ENCODE measurements around the gene KRTAP21-2.

The KRTAP21-2 gene

DNA sequence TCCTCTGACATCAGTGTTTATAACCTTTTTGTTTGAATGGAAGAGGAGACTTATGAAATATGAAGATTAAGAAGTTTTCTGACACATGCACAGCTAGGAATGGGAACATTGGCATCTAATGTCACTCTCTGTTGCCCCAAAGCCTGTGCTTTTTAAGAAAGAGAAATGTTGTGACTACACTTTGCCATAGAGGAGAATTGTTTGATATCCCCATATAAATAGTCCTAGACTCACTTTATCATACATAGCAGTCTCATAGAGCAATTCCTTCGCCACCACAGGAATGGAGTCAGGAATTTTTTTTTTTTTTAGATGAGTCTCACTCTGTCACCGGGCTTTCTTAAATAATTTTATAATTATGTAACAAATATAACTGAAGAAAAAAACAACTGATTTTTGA, 30.0 kb downstream of the KRTAP21-2 start:
- H3K27me3 ChIP-seq (ENCODE audit: control insufficient read depth, insufficient read depth, low read length), result no peaks in the 10 kb centered on the region
- no peak overlapping the region for H3K27ac ChIP-seq (ENCODE audit: low read depth, low read length)
- no peak overlapping the region for H3K4me3 ChIP-seq (ENCODE audit: low read length)
- no peaks in the 10 kb centered on the region for H3K4me1 ChIP-seq (ENCODE audit: control insufficient read depth, insufficient read depth, low read length)
- no peak overlapping the region for H3K9ac ChIP-seq (ENCODE audit: low read length)
- no peaks in the 10 kb centered on the region for H3K36me3 ChIP-seq (ENCODE audit: control insufficient read depth, insufficient read depth, low read length)

- Histone ChIP-seq H3K4me3 (ENCODE audit: low read length) (no peak overlapping the region), H3K36me3 (ENCODE audit: control insufficient read depth, insufficient read depth, low read length) (no peaks in the 10 kb centered on the region), H3K27ac (ENCODE audit: low read depth, low read length) (no peak overlapping the region), H3K4me1 (ENCODE audit: control insufficient read depth, insufficient read depth, low read length) (no peaks in the 10 kb centered on the region), H3K9ac (ENCODE audit: low read length) (no peak overlapping the region), H3K27me3 (ENCODE audit: control insufficient read depth, insufficient read depth, low read length) (no peaks in the 10 kb centered on the region)
Measured at GRCh38 chr21:30714946-30715345, 32.1 kb downstream of the KRTAP21-2 start.

GRCh38 chr21:30714456-30714855, 32.6 kb downstream of the KRTAP21-2 start:
- no peak overlapping the region for H3K4me3 ChIP-seq (ENCODE audit: low read length)

GRCh38 chr21:30713766-30714165, 33.3 kb downstream of the KRTAP21-2 start:
- H3K36me3 ChIP-seq (ENCODE audit: control insufficient read depth, insufficient read depth, low read length), result no peaks in the 10 kb centered on the region
- H3K27me3 ChIP-seq (ENCODE audit: control insufficient read depth, insufficient read depth, low read length), result no peaks in the 10 kb centered on the region
- no peak overlapping the region for H3K9ac ChIP-seq (ENCODE audit: low read length)
- H3K4me1 ChIP-seq (ENCODE audit: control insufficient read depth, insufficient read depth, low read length), result no peaks in the 10 kb centered on the region
- no peak overlapping the region for H3K27ac ChIP-seq (ENCODE audit: low read depth, low read length)
- H3K4me3 ChIP-seq (ENCODE audit: low read length), result no peak overlapping the region

More at GRCh38 chr21:30714456-30714855, 32.6 kb downstream of the KRTAP21-2 start:
- H3K27ac ChIP-seq (ENCODE audit: low read depth, low read length), result no peak overlapping the region
- no peak overlapping the region for H3K9ac ChIP-seq (ENCODE audit: low read length)
- no peaks in the 10 kb centered on the region for H3K36me3 ChIP-seq (ENCODE audit: control insufficient read depth, insufficient read depth, low read length)
- H3K27me3 ChIP-seq (ENCODE audit: control insufficient read depth, insufficient read depth, low read length), result no peaks in the 10 kb centered on the region
- H3K4me1 ChIP-seq (ENCODE audit: control insufficient read depth, insufficient read depth, low read length), result no peaks in the 10 kb centered on the region

GRCh38 chr21:30710499-30710898, 36.6 kb downstream of the KRTAP21-2 start:
- Histone ChIP-seq H3K27ac (ENCODE audit: low read depth, low read length) (no peak overlapping the region), H3K27me3 (ENCODE audit: control insufficient read depth, insufficient read depth, low read length) (no peaks in the 10 kb centered on the region), H3K4me3 (ENCODE audit: low read length) (no peak overlapping the region), H3K4me1 (ENCODE audit: control insufficient read depth, insufficient read depth, low read length) (no peaks in the 10 kb centered on the region), H3K36me3 (ENCODE audit: control insufficient read depth, insufficient read depth, low read length) (no peaks in the 10 kb centered on the region), H3K9ac (ENCODE audit: low read length) (no peak overlapping the region)

GRCh38 chr21:30707409-30707808, 39.6 kb downstream of the KRTAP21-2 start:
- Histone ChIP-seq H3K4me3 (ENCODE audit: low read length) (no peak overlapping the region), H3K36me3 (ENCODE audit: control insufficient read depth, insufficient read depth, low read length) (no peaks in the 10 kb centered on the region), H3K27me3 (ENCODE audit: control insufficient read depth, insufficient read depth, low read length) (no peaks in the 10 kb centered on the region), H3K9ac (ENCODE audit: low read length) (no peak overlapping the region), H3K4me1 (ENCODE audit: control insufficient read depth, insufficient read depth, low read length) (no peaks in the 10 kb centered on the region), H3K27ac (ENCODE audit: low read depth, low read length) (no peak overlapping the region)
